ENCODE measurements around the gene PDE11A.
A peak's percentile ranks its signal among the peaks of the same experiment; 100 is the strongest.
"Not testable (repeated sequence)": the region's sequence is repeated elsewhere in the genome, so short reads cannot be mapped to it uniquely, and the experiment has no call there.

The PDE11A gene

GRCh38 chr2:177881008-177881747 lies 191.4 kb downstream of the PDE11A start:
- DNase-seq: no peak

GRCh38 chr2:177880285-177880684 lies 192.3 kb downstream of the PDE11A start:
- DNase-seq: no peak

GRCh38 chr2:177876950-177877349 lies 195.6 kb downstream of the PDE11A start:
- no peak for DNase-seq

GRCh38 chr2:177874686-177875085 lies 197.9 kb downstream of the PDE11A start:
- DNase-seq: no peak

GRCh38 chr2:177873915-177874314 lies 198.7 kb downstream of the PDE11A start:
- DNase-seq: no peak

- DNase-seq: no peak
Measured at GRCh38 chr2:177872286-177872685, 200.3 kb downstream of the PDE11A start.

GRCh38 chr2:177869912-177870311 lies 202.7 kb downstream of the PDE11A start:
- no peak for DNase-seq

- no peak for DNase-seq
Measured at GRCh38 chr2:177869209-177869608, 203.4 kb downstream of the PDE11A start.

GRCh38 chr2:177868806-177869205 lies 203.8 kb downstream of the PDE11A start:
- DNase-seq: no peak

GRCh38 chr2:177857538-177857937 lies 215.0 kb downstream of the PDE11A start:
- DNase-seq: no peak

- DNase-seq: no peak
Measured at GRCh38 chr2:177852389-177852788, 220.2 kb downstream of the PDE11A start.

GRCh38 chr2:177843188-177843587 lies 229.4 kb downstream of the PDE11A start:
- no peak for DNase-seq

GRCh38 chr2:177842243-177842642 lies 230.3 kb downstream of the PDE11A start:
- no peak for DNase-seq

GRCh38 chr2:177835418-177836204 lies 237.0 kb downstream of the PDE11A start:
- DNase-seq: not testable (repeated sequence)

- DNase-seq: no peak
Measured at GRCh38 chr2:177832611-177833433, 239.8 kb downstream of the PDE11A start.

- peak in 1 of 2 donors; percentile 12 for DNase-seq
Measured at GRCh38 chr2:177830881-177831386, 241.6 kb downstream of the PDE11A start.

- no peak for DNase-seq
Measured at GRCh38 chr2:177828557-177828956, 244.0 kb downstream of the PDE11A start.

GRCh38 chr2:177826897-177827296 lies 245.7 kb downstream of the PDE11A start:
- no peak for DNase-seq

- DNase-seq: no peak
Measured at GRCh38 chr2:177822941-177823340, 249.6 kb downstream of the PDE11A start.

- no peak for DNase-seq
Measured at GRCh38 chr2:177818412-177818811, 254.2 kb downstream of the PDE11A start.

- no peak for DNase-seq
Measured at GRCh38 chr2:177817300-177817699, 255.3 kb downstream of the PDE11A start.

- DNase-seq: no peak
Measured at GRCh38 chr2:177816766-177817165, 255.8 kb downstream of the PDE11A start.
